Thymus (tissue), 11 donors: ENCODE data around the gene PRSS50. TPM values are rescaled to one million over a fixed set of nuclear protein-coding genes. Genes with fewer than 3 reads are reported as not detected.

Source experiments
- DNase-seq, 9 donors: peaks; one replicate each; pipeline ENCODE4 v3.0.0-alpha.2; 2013; ENCODE audit warnings: low spot score in 9 of 9, low read depth in 6 of 9, missing footprints in 1 of 9
- H3K27ac ChIP-seq, 2 donors: one replicate each; pipeline ENCODE4 v1.5.1; 2013; ENCODE audit warnings: control low read depth in 1 of 2, low read depth in 1 of 2, low read length in 1 of 2, mild to moderate bottlenecking in 1 of 2, moderate library complexity in 1 of 2
- H3K27me3 ChIP-seq, 2 donors: one replicate each; pipeline ENCODE4 v1.5.1; 2013; ENCODE audit warnings: low read length in 1 of 2; ENCODE audit not compliant: control insufficient read depth in 2 of 2, insufficient read depth in 1 of 2
- H3K36me3 ChIP-seq, 2 donors: one replicate each; pipeline ENCODE4 v1.5.1; 2013; ENCODE audit warnings: low read length in 1 of 2, mild to moderate bottlenecking in 1 of 2, moderate library complexity in 1 of 2; ENCODE audit not compliant: control insufficient read depth in 2 of 2, insufficient read depth in 2 of 2
- H3K4me1 ChIP-seq, 2 donors: one replicate each; pipeline ENCODE4 v1.5.1; 2013; ENCODE audit warnings: low read length in 2 of 2; ENCODE audit not compliant: control insufficient read depth in 2 of 2, insufficient read depth in 2 of 2
- H3K4me3 ChIP-seq, 2 donors: one replicate each; pipeline ENCODE4 v1.5.1; 2013; ENCODE audit warnings: low read length in 2 of 2, control low read depth in 1 of 2, mild to moderate bottlenecking in 1 of 2
- H3K9me3 ChIP-seq, 2 donors: one replicate each; pipeline ENCODE4 v1.5.1; 2013; ENCODE audit warnings: low read length in 1 of 2, mild to moderate bottlenecking in 1 of 2; ENCODE audit not compliant: control insufficient read depth in 2 of 2, insufficient read depth in 1 of 2
- WGBS: extraction: QIAGEN DNeasy Blood & Tissue Kit; methylation state at CpG from one replicate; pipeline ENCODE4 v1.1.7; 2013; 5-methylcytosine and 5-hydroxymethylcytosine counted together
- polyA plus RNA-seq: library from polyadenylated mRNA; stranded (reverse); fragments of 200-250 nt; gene quantifications from one replicate; pipeline ENCODE4 v1.2.3, GENCODE V29; 2013
- total RNA-seq: library from RNA; stranded (reverse); fragments of 120-200 nt; gene quantifications from one replicate; pipeline ENCODE4 v1.2.4, GENCODE V29; 2013
- donor health status: healthy.

The PRSS50 gene
- total and polyA plus RNA-seq, 2 donors: 0.05 to 0.27 TPM

- WGBS: 87% methylated on average over 7 of the region's 7 CpGs
- Histone ChIP-seq H3K4me1 (no peaks in the 10 kb centered on the region), H3K27me3 (peaks cover 0 to 6% of the 10 kb centered on the region in 2 donors), H3K27ac (no peak overlapping the region), H3K36me3 (no peaks in the 10 kb centered on the region), H3K4me3 (no peak overlapping the region), H3K9me3 (no peaks in the 10 kb centered on the region)
- DNase-seq: no peak
Measured at GRCh38 chr3:46711760-46712159, 5.9 kb downstream of the PRSS50 start.

GRCh38 chr3:46711305-46711704, 6.4 kb downstream of the PRSS50 start:
- Histone ChIP-seq H3K4me3 (no peak overlapping the region), H3K9me3 (no peaks in the 10 kb centered on the region), H3K27me3 (peaks cover 0 to 10% of the 10 kb centered on the region in 2 donors), H3K36me3 (no peaks in the 10 kb centered on the region), H3K4me1 (no peaks in the 10 kb centered on the region), H3K27ac (no peak overlapping the region)
- DNase-seq: no peak
- 98% methylated on average over 2 of the region's 2 CpGs for WGBS

- DNase-seq: no peak
- WGBS: 97% methylated on average over 6 of the region's 6 CpGs
- H3K27ac ChIP-seq: no peak overlapping the region
- no peaks in the 10 kb centered on the region for H3K9me3 ChIP-seq
- H3K4me1 ChIP-seq: no peaks in the 10 kb centered on the region
- no peaks in the 10 kb centered on the region for H3K36me3 ChIP-seq
- peaks cover 0 to 15% of the 10 kb centered on the region in 2 donors for H3K27me3 ChIP-seq
- H3K4me3 ChIP-seq: no peak overlapping the region
Measured at GRCh38 chr3:46710671-46711295, 6.9 kb downstream of the PRSS50 start.

GRCh38 chr3:46710229-46710628, 7.4 kb downstream of the PRSS50 start:
- 88% methylated on average over 7 of the region's 7 CpGs for WGBS
- Histone ChIP-seq H3K36me3 (no peaks in the 10 kb centered on the region), H3K27me3 (peaks cover 0 to 16% of the 10 kb centered on the region in 2 donors), H3K4me3 (no peak overlapping the region), H3K27ac (no peak overlapping the region), H3K9me3 (no peaks in the 10 kb centered on the region), H3K4me1 (no peaks in the 10 kb centered on the region)
- DNase-seq: no peak

GRCh38 chr3:46709721-46710120, 7.9 kb downstream of the PRSS50 start:
- Histone ChIP-seq H3K9me3 (no peaks in the 10 kb centered on the region), H3K4me1 (no peaks in the 10 kb centered on the region), H3K27ac (no peak overlapping the region), H3K36me3 (no peaks in the 10 kb centered on the region), H3K27me3 (peaks cover 0 to 16% of the 10 kb centered on the region in 2 donors), H3K4me3 (no peak overlapping the region)
- no peak for DNase-seq
- 90% methylated on average over 6 of the region's 6 CpGs for WGBS

GRCh38 chr3:46709157-46709654, 8.5 kb downstream of the PRSS50 start:
- H3K4me1 ChIP-seq: no peaks in the 10 kb centered on the region
- H3K27ac ChIP-seq: no peak overlapping the region
- peaks cover 0 to 16% of the 10 kb centered on the region in 2 donors for H3K27me3 ChIP-seq
- no peak overlapping the region for H3K4me3 ChIP-seq
- WGBS: 97% methylated on average over 7 of the region's 7 CpGs
- H3K36me3 ChIP-seq: no peaks in the 10 kb centered on the region
- H3K9me3 ChIP-seq: no peaks in the 10 kb centered on the region
- no peak for DNase-seq

- no peak for DNase-seq
- Histone ChIP-seq H3K9me3 (no peaks in the 10 kb centered on the region), H3K27ac (no peak overlapping the region), H3K27me3 (peaks cover 0 to 16% of the 10 kb centered on the region in 2 donors), H3K4me3 (no peak overlapping the region), H3K36me3 (no peaks in the 10 kb centered on the region), H3K4me1 (no peaks in the 10 kb centered on the region)
- WGBS: 92% methylated on average over 11 of the region's 11 CpGs
Measured at GRCh38 chr3:46708401-46709156, 9.1 kb downstream of the PRSS50 start.

- no peaks in the 10 kb centered on the region for H3K4me1 ChIP-seq
- no peaks in the 10 kb centered on the region for H3K9me3 ChIP-seq
- H3K27me3 ChIP-seq: peaks cover 3 to 23% of the 10 kb centered on the region in 2 donors
- no peak overlapping the region for H3K27ac ChIP-seq
- WGBS: 91% methylated on average over 7 of the region's 7 CpGs
- no peak overlapping the region for H3K4me3 ChIP-seq
- H3K36me3 ChIP-seq: no peaks in the 10 kb centered on the region
- DNase-seq: no peak
Measured at GRCh38 chr3:46707601-46708011, 10.1 kb downstream of the PRSS50 start.

- DNase-seq: no peak
- Histone ChIP-seq H3K27me3 (peaks cover 10 to 30% of the 10 kb centered on the region in 2 donors), H3K36me3 (no peaks in the 10 kb centered on the region), H3K9me3 (no peaks in the 10 kb centered on the region), H3K4me1 (no peaks in the 10 kb centered on the region), H3K4me3 (no peak overlapping the region), H3K27ac (no peak overlapping the region)
- 87% methylated on average over 13 of the region's 13 CpGs for WGBS
Measured at GRCh38 chr3:46706771-46707582, 10.7 kb downstream of the PRSS50 start.
